Breast epithelium (tissue), 4 donors: ENCODE measurements around the gene SASH3. TPM values are rescaled to one million over a fixed set of nuclear protein-coding genes. Genes with fewer than 3 reads are reported as not detected.

Experiments used
- DNase-seq, 2 donors: peaks; one replicate each; pipeline ENCODE4 v3.0.0-alpha.2; 2019; ENCODE audit warnings: low spot score in 2 of 2
- H3K27ac ChIP-seq, 2 donors: fragments of 200-600 bp; sonication (generic) in 1 of 2; one replicate each; pipeline ENCODE4 v1.5.1; 2016 to 2019; ENCODE audit warnings: mild to moderate bottlenecking in 1 of 2
- H3K27me3 ChIP-seq, 2 donors: fragments of 200-600 bp; sonication (generic) in 1 of 2; one replicate each; pipeline versions ENCODE4 v1.5.1 to v1.6.0; 2017 to 2019; ENCODE audit warnings: control low read depth in 1 of 2, mild to moderate bottlenecking in 1 of 2
- H3K36me3 ChIP-seq: fragments of 200-600 bp; one replicate; pipeline ENCODE4 v1.5.1; 2019
- H3K4me1 ChIP-seq, 2 donors: fragments of 200-600 bp; sonication (generic); one replicate each; pipeline ENCODE4 v1.5.1; 2016 to 2019; ENCODE audit warnings: control low read depth in 1 of 2
- H3K4me3 ChIP-seq, 3 donors: fragments of 200-600 bp; sonication (generic); 1 replicate in 2 of 3; 2 replicates in 1 of 3; pipeline ENCODE4 v1.5.1; 2016 to 2019; ENCODE audit warnings: mild to moderate bottlenecking in 3 of 3, moderate library complexity in 2 of 3
- H3K9me3 ChIP-seq, 2 donors: fragments of 200-600 bp; sonication (generic) in 1 of 2; one replicate each; pipeline ENCODE4 v1.5.1; 2016 to 2019; ENCODE audit warnings: control low read depth in 1 of 2
- CTCF ChIP-seq, 3 donors: fragments of 450-650 bp; IDR thresholded peaks; one replicate each; pipeline ENCODE4 v1.5.1; 2016 to 2017; ENCODE audit warnings: antibody characterized with exemption in 3 of 3, mild to moderate bottlenecking in 3 of 3, moderate library complexity in 3 of 3
- POLR2A ChIP-seq: fragments of 450-650 bp; IDR thresholded peaks from one replicate; pipeline ENCODE4 v1.6.1; 2016; ENCODE audit warnings: antibody characterized with exemption, mild to moderate bottlenecking, moderate library complexity
- POLR2AphosphoS5 ChIP-seq, 3 donors: sonication (generic); formaldehyde crosslinking; IDR thresholded peaks; one replicate each; pipeline ENCODE4 v1.6.1; 2017; ENCODE audit warnings: antibody characterized with exemption in 3 of 3
- intact Hi-C: fragments of 100-400 bp; cut with DNase I; formaldehyde crosslinking; loops from one replicate; pipeline ENCODE4 v1.15.1; 2023; ENCODE audit warnings: low total_unique reads
- total RNA-seq, 3 donors: library from RNA; depleted of rRNA; stranded (reverse); fragments of >200 nt; gene quantifications; one replicate each; pipeline ENCODE4 v1.1.0, GENCODE V29; 2016

The SASH3 gene
- total RNA-seq, 3 donors from 2014 or later = 6.6 to 18.7 (median 10.0) TPM

GRCh38 chrX:129759576-129760061 lies 20.1 kb upstream of the SASH3 start:
- peak overlapping the region; percentile 63 to 78 for H3K27ac ChIP-seq
- no peaks in the 10 kb centered on the region for H3K9me3 ChIP-seq
- peak in 1 of 2 donors; percentile 75 for DNase-seq
- intact Hi-C loops = no loop called here
- peaks cover 0 to 15% of the 10 kb centered on the region in 2 donors for H3K27me3 ChIP-seq
- H3K36me3 ChIP-seq = no peaks in the 10 kb centered on the region
- TF ChIP-seq CTCF (IDR thresholded peaks at IDR 0.05) = no peak
- TF ChIP-seq POLR2AphosphoS5 (IDR thresholded peaks at IDR 0.05) = peak in 1 of 3 donors; percentile 43
- no peaks in the 10 kb centered on the region for H3K4me1 ChIP-seq
- no peak overlapping the region for H3K4me3 ChIP-seq

DNA sequence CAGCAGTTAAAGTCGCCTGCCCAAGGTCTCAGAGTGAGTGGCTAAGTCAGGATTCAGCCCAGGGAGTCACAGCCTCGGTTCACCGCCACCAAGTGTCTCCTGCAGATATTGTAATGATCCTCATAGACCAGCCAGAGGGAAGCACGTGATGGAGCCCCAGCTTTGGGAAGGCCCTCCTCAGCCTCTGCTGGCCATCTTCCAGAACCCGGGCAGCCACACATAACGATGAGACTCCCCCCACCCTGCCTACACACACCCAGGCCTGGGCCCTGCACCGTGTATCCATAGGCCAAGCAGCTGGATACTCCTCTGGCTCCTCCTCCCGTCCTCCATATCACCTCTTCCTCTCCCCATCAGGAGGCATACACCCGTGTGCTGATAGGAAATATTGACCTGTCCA lies 19.6 kb upstream of the SASH3 start:
- Histone ChIP-seq H3K9me3 (no peaks in the 10 kb centered on the region), H3K27ac (peak overlapping the region; percentile 63 to 78), H3K4me1 (no peaks in the 10 kb centered on the region), H3K27me3 (peaks cover 0 to 14% of the 10 kb centered on the region in 2 donors), H3K4me3 (no peak overlapping the region), H3K36me3 (no peaks in the 10 kb centered on the region)
- intact Hi-C loops = no loop called here
- no peak for TF ChIP-seq CTCF (IDR thresholded peaks at IDR 0.05)
- TF ChIP-seq POLR2A = no peak
- no peak for TF ChIP-seq POLR2AphosphoS5 (IDR thresholded peaks at IDR 0.05)
- no peak for DNase-seq

DNA sequence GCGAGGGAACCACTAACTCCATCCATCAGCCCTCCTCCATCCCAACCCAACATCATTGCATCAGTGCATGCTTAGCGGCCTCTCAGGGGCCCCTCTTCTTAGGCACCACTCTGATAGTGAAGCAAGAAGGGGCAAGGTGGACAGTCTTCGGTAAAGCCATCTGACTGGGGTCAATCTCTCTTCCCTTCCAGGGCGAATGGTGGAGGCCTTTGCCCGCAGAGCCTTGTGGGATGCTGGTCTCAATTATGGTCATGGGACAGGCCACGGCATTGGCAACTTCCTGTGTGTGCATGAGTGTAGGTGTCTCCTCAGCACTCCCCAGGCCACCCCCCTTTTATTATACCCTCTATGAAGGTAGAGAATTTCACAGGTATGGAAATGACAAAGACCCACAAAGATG lies 18.8 kb upstream of the SASH3 start:
- TF ChIP-seq POLR2AphosphoS5 (IDR thresholded peaks at IDR 0.05) = no peak
- Histone ChIP-seq H3K4me1 (no peaks in the 10 kb centered on the region), H3K27ac (no peak overlapping the region), H3K36me3 (no peaks in the 10 kb centered on the region), H3K9me3 (no peaks in the 10 kb centered on the region), H3K27me3 (peaks cover 0 to 5% of the 10 kb centered on the region in 2 donors), H3K4me3 (no peak overlapping the region)
- DNase-seq = no peak
- intact Hi-C loops = no loop called here

DNA sequence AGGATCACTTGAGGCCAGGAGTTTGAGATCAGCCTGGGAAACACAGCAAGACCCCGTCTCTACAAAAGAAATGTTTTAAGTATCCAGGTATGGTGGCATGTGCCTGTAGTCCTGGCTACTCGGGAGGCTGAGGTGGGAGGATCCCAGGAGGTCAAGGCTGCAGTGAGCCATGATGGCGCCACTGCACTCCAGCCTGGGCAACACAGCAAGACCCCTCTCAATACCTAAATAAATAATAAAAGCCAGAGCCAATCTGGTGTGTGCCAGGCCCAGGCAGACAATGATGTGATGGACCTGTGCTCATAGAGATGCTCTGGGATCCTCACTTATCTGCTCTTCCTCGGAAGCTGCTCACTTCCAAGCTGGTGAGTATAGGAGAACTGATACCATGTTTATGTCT lies 18.2 kb upstream of the SASH3 start:
- H3K4me1 ChIP-seq = no peaks in the 10 kb centered on the region
- intact Hi-C loops = no loop called here
- no peak overlapping the region for H3K4me3 ChIP-seq
- H3K9me3 ChIP-seq = no peaks in the 10 kb centered on the region
- no peaks in the 10 kb centered on the region for H3K27me3 ChIP-seq
- no peaks in the 10 kb centered on the region for H3K36me3 ChIP-seq
- no peak for DNase-seq
- TF ChIP-seq CTCF (IDR thresholded peaks at IDR 0.05) = no peak
- no peak for TF ChIP-seq POLR2A
- TF ChIP-seq POLR2AphosphoS5 (IDR thresholded peaks at IDR 0.05) = no peak
- no peak overlapping the region for H3K27ac ChIP-seq

- no peak for DNase-seq
- Histone ChIP-seq H3K4me1 (no peaks in the 10 kb centered on the region), H3K36me3 (no peaks in the 10 kb centered on the region), H3K4me3 (no peak overlapping the region), H3K27ac (no peak overlapping the region), H3K27me3 (no peaks in the 10 kb centered on the region), H3K9me3 (no peaks in the 10 kb centered on the region)
- intact Hi-C loops = no loop called here
- TF ChIP-seq CTCF (IDR thresholded peaks at IDR 0.05) (no peak), POLR2AphosphoS5 (IDR thresholded peaks at IDR 0.05) (no peak), POLR2A (no peak)
These were observed 17.3 kb upstream of the SASH3 start for GRCh38 chrX:129762448-129762847.

- intact Hi-C loops = no loop called here
- TF ChIP-seq POLR2A (no peak), POLR2AphosphoS5 (IDR thresholded peaks at IDR 0.05) (no peak), CTCF (IDR thresholded peaks at IDR 0.05) (no peak)
- H3K4me3 ChIP-seq = no peak overlapping the region
- no peaks in the 10 kb centered on the region for H3K9me3 ChIP-seq
- DNase-seq = no peak
- H3K27me3 ChIP-seq = no peaks in the 10 kb centered on the region
- H3K4me1 ChIP-seq = no peaks in the 10 kb centered on the region
- no peaks in the 10 kb centered on the region for H3K36me3 ChIP-seq
- H3K27ac ChIP-seq = no peak overlapping the region
These were observed 16.1 kb upstream of the SASH3 start for GRCh38 chrX:129763666-129764065.
